Chondrocyte (in vitro differentiated cells): ENCODE results near the gene KCNQ1OT1. TPM values are rescaled to one million over a fixed set of nuclear protein-coding genes. Genes with fewer than 3 reads are reported as not detected.

ENCODE experiments used
- DNase-seq: peaks from one replicate; pipeline ENCODE4 v3.0.0; 2021; ENCODE audit warnings: mixed read lengths, low spot score
- H3K27ac Mint-ChIP-seq: one replicate; pipeline ENCODE4 v1.8.0; 2021; ENCODE audit warnings: mild to moderate bottlenecking, moderate library complexity, mixed read lengths; ENCODE audit not compliant: unreplicated experiment
- H3K27me3 Mint-ChIP-seq: 2 replicates; pipeline ENCODE4 v1.8.0; 2021; ENCODE audit warnings: low read depth, mixed read lengths
- H3K36me3 Mint-ChIP-seq: 2 replicates; pipeline ENCODE4 v1.8.0; 2021; ENCODE audit warnings: low read depth, mixed read lengths
- H3K4me1 Mint-ChIP-seq: 2 replicates; pipeline ENCODE4 v1.8.0; 2021; ENCODE audit warnings: low read depth, mild to moderate bottlenecking, mixed read lengths
- H3K4me3 Mint-ChIP-seq: one replicate; pipeline ENCODE4 v1.8.0; 2021; ENCODE audit warnings: mild to moderate bottlenecking, moderate library complexity, mixed read lengths; ENCODE audit not compliant: unreplicated experiment
- H3K9me3 Mint-ChIP-seq: 2 replicates; pipeline ENCODE4 v1.8.0; 2021; ENCODE audit warnings: low read depth, mixed read lengths
- CTCF ChIP-seq: fragments of 200-600 bp; sonication (generic); IDR thresholded peaks from 2 replicates; pipeline ENCODE4 v1.5.0; 2021; ENCODE audit warnings: antibody characterized with exemption, mild to moderate bottlenecking, moderate library complexity
- total RNA-seq: library from RNA; stranded (reverse); gene quantifications from 3 replicates; pipeline ENCODE4 v1.2.1, GENCODE V29; 2021

The KCNQ1OT1 gene
- total RNA-seq, 1 donor from 2014 or later: 2.5 TPM

GRCh38 chr11:2585566-2586086, 114.2 kb downstream of the KCNQ1OT1 start:
- no peak overlapping the region for H3K27ac Mint-ChIP-seq
- H3K36me3 Mint-ChIP-seq: no peaks in the 10 kb centered on the region
- DNase-seq: peak; percentile 65
- peaks cover 4% of the 10 kb centered on the region for H3K27me3 Mint-ChIP-seq
- peaks cover 7% of the 10 kb centered on the region for H3K4me1 Mint-ChIP-seq
- no peaks in the 10 kb centered on the region for H3K9me3 Mint-ChIP-seq
- H3K4me3 Mint-ChIP-seq: no peak overlapping the region
- no peak for TF ChIP-seq CTCF

DNA sequence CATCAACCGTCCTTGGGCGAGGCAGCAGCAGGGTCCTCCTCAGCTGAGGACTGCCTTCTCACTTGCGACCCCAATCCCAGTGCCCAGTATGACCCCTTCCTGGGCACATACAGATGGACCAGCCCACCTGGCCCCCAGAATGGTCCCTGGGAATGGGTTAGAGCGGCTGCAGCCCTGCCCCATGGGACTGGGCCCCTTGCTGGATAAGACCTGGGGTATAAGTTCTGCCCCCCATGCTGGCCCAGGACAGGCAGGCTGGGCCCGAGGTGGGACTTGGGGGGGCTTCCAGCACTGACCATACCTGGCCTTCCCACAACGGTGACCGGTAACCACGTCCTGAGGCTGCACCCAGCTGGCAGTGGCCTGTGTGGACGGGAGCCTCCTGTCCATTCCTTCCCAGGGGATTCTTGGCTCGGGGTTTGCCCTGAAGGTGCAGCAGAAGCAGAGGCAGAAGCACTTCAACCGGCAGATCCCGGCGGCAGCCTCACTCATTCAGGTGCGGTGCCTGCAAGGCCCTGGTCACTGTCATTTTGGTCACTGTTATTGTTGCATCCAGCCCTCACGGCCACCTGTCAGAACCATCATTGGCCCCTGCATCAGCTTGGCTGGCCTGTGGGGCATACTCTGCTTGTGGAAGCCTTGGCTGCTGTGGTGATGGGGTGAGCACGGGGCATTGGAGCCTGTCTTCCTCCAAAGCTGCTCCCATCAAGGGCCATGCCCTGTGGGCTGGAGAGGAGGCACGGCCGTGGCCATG, 114.8 kb downstream of the KCNQ1OT1 start:
- DNase-seq: peak; percentile 82
- TF ChIP-seq CTCF: no peak
- Mint-ChIP-seq H3K4me1 (peaks cover 10% of the 10 kb centered on the region), H3K9me3 (no peaks in the 10 kb centered on the region), H3K27me3 (peaks cover 2% of the 10 kb centered on the region), H3K27ac (no peak overlapping the region), H3K4me3 (no peak overlapping the region), H3K36me3 (no peaks in the 10 kb centered on the region)

DNA sequence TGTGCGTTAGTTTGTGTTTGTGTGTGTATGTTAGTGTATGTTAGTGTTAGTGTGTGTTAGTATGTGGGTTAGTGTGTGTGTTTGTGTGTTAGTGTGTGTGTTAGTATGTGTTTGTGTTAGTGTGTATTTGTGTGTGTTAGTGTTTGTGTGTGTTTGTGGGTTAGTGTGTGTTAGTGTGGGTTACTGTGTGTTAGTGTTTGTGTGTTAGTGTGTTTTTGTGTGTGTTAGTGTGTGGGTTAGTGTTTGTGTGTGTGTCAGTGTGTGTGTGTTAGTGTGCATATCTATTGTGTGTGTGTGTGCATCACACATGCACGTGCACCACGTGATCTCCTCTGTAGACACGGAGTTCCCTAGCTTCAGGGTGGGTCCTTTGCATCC, 115.4 kb downstream of the KCNQ1OT1 start:
- no peaks in the 10 kb centered on the region for H3K9me3 Mint-ChIP-seq
- TF ChIP-seq CTCF: no peak
- peaks cover 2% of the 10 kb centered on the region for H3K27me3 Mint-ChIP-seq
- H3K36me3 Mint-ChIP-seq: no peaks in the 10 kb centered on the region
- no peak for DNase-seq
- no peak overlapping the region for H3K4me3 Mint-ChIP-seq
- no peak overlapping the region for H3K27ac Mint-ChIP-seq
- peaks cover 14% of the 10 kb centered on the region for H3K4me1 Mint-ChIP-seq

DNA sequence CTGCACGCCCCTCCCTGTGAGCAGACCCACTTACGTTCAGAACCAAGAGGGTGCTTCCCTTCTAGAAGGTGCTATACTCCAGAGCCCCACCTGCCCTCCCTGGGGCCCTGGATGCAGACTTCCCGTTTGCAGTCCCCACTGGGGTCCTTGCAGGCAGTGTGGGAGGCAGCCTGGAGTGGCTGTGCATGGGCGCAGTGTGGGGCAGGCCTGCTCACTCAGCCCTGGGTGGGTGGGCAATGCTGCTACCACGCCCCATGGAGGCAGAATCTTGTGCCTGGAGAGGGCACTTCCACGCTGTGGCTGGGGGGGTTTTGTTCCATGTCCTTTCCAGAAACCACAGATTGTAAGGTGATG, 116.2 kb downstream of the KCNQ1OT1 start:
- no peak for TF ChIP-seq CTCF
- no peaks in the 10 kb centered on the region for H3K9me3 Mint-ChIP-seq
- no peaks in the 10 kb centered on the region for H3K36me3 Mint-ChIP-seq
- H3K27me3 Mint-ChIP-seq: peaks cover 2% of the 10 kb centered on the region
- no peak overlapping the region for H3K4me3 Mint-ChIP-seq
- DNase-seq: no peak
- H3K4me1 Mint-ChIP-seq: peaks cover 21% of the 10 kb centered on the region
- H3K27ac Mint-ChIP-seq: no peak overlapping the region

DNA sequence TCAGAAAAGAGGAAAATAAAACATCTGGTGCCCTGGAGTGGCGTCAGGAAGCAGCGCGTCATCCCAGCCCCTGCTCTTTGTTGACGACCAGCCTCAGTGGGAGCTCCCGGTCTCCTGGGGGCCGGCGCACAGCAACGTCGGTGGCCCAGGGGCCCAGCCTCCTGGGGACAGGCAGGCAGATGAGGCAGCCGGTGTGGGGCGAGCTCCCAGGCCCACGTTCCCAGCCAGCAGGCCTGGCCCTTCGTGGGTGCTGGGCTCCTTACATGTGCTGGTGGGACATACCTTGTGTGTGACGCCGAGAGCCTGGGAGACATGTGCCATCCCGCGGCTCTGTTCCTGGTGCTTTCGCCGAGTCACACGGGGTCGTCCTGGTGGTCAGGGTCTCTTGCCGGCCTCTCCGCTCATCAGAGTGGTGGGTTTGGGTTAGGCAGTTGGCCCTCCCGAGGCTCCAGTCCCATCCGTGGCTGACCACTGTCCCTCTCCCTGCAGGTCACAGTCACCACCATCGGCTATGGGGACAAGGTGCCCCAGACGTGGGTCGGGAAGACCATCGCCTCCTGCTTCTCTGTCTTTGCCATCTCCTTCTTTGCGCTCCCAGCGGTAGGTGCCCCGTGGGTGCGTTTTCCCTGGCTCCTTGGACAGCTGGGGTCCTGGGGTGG, 116.7 kb downstream of the KCNQ1OT1 start:
- DNase-seq: peak; percentile 90
- no peaks in the 10 kb centered on the region for H3K9me3 Mint-ChIP-seq
- TF ChIP-seq CTCF: no peak
- H3K27ac Mint-ChIP-seq: no peak overlapping the region
- no peak overlapping the region for H3K4me3 Mint-ChIP-seq
- H3K4me1 Mint-ChIP-seq: peaks cover 21% of the 10 kb centered on the region
- H3K27me3 Mint-ChIP-seq: no peaks in the 10 kb centered on the region
- no peaks in the 10 kb centered on the region for H3K36me3 Mint-ChIP-seq
